ENCODE measurements around the gene WDFY4. TPM values are rescaled to one million over a fixed set of nuclear protein-coding genes. Genes with fewer than 3 reads are reported as not detected.

WDFY4 gene
- total and polyA plus RNA-seq, 2 experiments from 2014 or later = 0.14 TPM; not detected in 1

GRCh38 chr10:48913674-48914073, 229.0 kb downstream of the WDFY4 start:
- no peak for TF ChIP-seq ZNF114 (CRISPR knock-in tag; IDR thresholded peaks at IDR 0.05)
- no peak for TF ChIP-seq STAT1 (IDR thresholded peaks at IDR 0.05; ENCODE audit: unreplicated experiment)
- no peak for TF ChIP-seq POLR2AphosphoS5 (IDR thresholded peaks at IDR 0.05; ENCODE audit: low read depth)
- no peak for TF ChIP-seq JUNB (IDR thresholded peaks at IDR 0.05; ENCODE audit: unreplicated experiment)
- TF ChIP-seq, protein P1, sequence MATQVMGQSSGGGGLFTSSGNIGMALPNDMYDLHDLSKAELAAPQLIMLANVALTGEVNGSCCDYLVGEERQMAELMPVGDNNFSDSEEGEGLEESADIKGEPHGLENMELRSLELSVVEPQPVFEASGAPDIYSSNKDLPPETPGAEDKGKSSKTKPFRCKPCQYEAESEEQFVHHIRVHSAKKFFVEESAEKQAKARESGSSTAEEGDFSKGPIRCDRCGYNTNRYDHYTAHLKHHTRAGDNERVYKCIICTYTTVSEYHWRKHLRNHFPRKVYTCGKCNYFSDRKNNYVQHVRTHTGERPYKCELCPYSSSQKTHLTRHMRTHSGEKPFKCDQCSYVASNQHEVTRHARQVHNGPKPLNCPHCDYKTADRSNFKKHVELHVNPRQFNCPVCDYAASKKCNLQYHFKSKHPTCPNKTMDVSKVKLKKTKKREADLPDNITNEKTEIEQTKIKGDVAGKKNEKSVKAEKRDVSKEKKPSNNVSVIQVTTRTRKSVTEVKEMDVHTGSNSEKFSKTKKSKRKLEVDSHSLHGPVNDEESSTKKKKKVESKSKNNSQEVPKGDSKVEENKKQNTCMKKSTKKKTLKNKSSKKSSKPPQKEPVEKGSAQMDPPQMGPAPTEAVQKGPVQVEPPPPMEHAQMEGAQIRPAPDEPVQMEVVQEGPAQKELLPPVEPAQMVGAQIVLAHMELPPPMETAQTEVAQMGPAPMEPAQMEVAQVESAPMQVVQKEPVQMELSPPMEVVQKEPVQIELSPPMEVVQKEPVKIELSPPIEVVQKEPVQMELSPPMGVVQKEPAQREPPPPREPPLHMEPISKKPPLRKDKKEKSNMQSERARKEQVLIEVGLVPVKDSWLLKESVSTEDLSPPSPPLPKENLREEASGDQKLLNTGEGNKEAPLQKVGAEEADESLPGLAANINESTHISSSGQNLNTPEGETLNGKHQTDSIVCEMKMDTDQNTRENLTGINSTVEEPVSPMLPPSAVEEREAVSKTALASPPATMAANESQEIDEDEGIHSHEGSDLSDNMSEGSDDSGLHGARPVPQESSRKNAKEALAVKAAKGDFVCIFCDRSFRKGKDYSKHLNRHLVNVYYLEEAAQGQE (IDR thresholded peaks at IDR 0.05; ENCODE audit: unreplicated experiment) = no peak
- TF ChIP-seq, protein P2, sequence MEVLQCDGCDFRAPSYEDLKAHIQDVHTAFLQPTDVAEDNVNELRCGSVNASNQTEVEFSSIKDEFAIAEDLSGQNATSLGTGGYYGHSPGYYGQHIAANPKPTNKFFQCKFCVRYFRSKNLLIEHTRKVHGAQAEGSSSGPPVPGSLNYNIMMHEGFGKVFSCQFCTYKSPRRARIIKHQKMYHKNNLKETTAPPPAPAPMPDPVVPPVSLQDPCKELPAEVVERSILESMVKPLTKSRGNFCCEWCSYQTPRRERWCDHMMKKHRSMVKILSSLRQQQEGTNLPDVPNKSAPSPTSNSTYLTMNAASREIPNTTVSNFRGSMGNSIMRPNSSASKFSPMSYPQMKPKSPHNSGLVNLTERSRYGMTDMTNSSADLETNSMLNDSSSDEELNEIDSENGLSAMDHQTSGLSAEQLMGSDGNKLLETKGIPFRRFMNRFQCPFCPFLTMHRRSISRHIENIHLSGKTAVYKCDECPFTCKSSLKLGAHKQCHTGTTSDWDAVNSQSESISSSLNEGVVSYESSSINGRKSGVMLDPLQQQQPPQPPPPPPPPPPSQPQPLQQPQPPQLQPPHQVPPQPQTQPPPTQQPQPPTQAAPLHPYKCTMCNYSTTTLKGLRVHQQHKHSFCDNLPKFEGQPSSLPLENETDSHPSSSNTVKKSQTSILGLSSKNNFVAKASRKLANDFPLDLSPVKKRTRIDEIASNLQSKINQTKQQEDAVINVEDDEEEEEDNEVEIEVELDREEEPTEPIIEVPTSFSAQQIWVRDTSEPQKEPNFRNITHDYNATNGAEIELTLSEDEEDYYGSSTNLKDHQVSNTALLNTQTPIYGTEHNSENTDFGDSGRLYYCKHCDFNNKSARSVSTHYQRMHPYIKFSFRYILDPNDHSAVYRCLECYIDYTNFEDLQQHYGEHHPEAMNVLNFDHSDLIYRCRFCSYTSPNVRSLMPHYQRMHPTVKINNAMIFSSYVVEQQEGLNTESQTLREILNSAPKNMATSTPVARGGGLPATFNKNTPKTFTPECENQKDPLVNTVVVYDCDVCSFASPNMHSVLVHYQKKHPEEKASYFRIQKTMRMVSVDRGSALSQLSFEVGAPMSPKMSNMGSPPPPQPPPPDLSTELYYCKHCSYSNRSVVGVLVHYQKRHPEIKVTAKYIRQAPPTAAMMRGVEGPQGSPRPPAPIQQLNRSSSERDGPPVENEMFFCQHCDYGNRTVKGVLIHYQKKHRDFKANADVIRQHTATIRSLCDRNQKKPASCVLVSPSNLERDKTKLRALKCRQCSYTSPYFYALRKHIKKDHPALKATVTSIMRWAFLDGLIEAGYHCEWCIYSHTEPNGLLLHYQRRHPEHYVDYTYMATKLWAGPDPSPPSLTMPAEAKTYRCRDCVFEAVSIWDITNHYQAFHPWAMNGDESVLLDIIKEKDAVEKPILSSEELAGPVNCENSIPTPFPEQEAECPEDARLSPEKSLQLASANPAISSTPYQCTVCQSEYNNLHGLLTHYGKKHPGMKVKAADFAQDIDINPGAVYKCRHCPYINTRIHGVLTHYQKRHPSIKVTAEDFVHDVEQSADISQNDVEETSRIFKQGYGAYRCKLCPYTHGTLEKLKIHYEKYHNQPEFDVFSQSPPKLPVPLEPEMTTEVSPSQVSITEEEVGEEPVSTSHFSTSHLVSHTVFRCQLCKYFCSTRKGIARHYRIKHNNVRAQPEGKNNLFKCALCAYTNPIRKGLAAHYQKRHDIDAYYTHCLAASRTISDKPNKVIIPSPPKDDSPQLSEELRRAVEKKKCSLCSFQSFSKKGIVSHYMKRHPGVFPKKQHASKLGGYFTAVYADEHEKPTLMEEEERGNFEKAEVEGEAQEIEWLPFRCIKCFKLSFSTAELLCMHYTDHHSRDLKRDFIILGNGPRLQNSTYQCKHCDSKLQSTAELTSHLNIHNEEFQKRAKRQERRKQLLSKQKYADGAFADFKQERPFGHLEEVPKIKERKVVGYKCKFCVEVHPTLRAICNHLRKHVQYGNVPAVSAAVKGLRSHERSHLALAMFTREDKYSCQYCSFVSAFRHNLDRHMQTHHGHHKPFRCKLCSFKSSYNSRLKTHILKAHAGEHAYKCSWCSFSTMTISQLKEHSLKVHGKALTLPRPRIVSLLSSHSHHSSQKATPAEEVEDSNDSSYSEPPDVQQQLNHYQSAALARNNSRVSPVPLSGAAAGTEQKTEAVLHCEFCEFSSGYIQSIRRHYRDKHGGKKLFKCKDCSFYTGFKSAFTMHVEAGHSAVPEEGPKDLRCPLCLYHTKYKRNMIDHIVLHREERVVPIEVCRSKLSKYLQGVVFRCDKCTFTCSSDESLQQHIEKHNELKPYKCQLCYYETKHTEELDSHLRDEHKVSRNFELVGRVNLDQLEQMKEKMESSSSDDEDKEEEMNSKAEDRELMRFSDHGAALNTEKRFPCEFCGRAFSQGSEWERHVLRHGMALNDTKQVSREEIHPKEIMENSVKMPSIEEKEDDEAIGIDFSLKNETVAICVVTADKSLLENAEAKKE (CRISPR knock-in tag; IDR thresholded peaks at IDR 0.05) = no peak
- no peak for TF ChIP-seq EZH2phosphoT487 (IDR thresholded peaks at IDR 0.05; ENCODE audit: unreplicated experiment)
- no peak for TF ChIP-seq CTCF (conservative IDR thresholded peaks at IDR 0.05; ENCODE audit: low read depth in 2 of 2)
- no peak for TF ChIP-seq ZNF331 (CRISPR knock-in tag; IDR thresholded peaks at IDR 0.05; ENCODE audit: low read depth)
- TF ChIP-seq NANOG (IDR thresholded peaks at IDR 0.05; ENCODE audit: borderline replicate concordance) = no peak
- TF ChIP-seq ETS1 (IDR thresholded peaks at IDR 0.05) = no peak
- no peak for TF ChIP-seq CREB1 (CRISPR knock-in tag; IDR thresholded peaks at IDR 0.05; ENCODE audit: low read depth)
- TF ChIP-seq EZH2 (IDR thresholded peaks at IDR 0.05; ENCODE audit: low read depth, unreplicated experiment) = no peak
- Histone ChIP-seq H3F3A (replicated peaks; ENCODE audit: low read depth) (no peaks in the 10 kb centered on the region), H3K79me2 (replicated peaks; ENCODE audit: insufficient read depth) (no peaks in the 10 kb centered on the region), H3K4me3 (no peak overlapping the region), H3K27ac (ENCODE audit: low read depth) (no peak overlapping the region), H3K36me3 (ENCODE audit: insufficient read depth) (no peaks in the 10 kb centered on the region), H3K4me2 (no peak overlapping the region), H3K9me2 (ENCODE audit: insufficient read depth) (0 out of 2 replicates have a peak, but pooled peaks cover 7% of the 10 kb centered on the region), H3K4me1 (ENCODE audit: insufficient read depth) (no peaks in the 10 kb centered on the region), H4K20me1 (replicated peaks; ENCODE audit: insufficient read depth) (no peaks in the 10 kb centered on the region), H3K27me3 (ENCODE audit: insufficient read depth) (no peaks in the 10 kb centered on the region), H2AFZ (no peak overlapping the region)
- Mint-ChIP-seq H3K27me3 (ENCODE audit: insufficient read depth, low read depth, poor library complexity) (no peaks in the 10 kb centered on the region), H3K4me3 (no peak overlapping the region), H3K9me3 (no peaks in the 10 kb centered on the region), H3K27ac (no peak overlapping the region), H3K36me3 (ENCODE audit: low read depth) (no peaks in the 10 kb centered on the region), H3K4me1 (no peaks in the 10 kb centered on the region)
- DNase-seq (ENCODE audit: low spot score) = no peak
- no peak for ATAC-seq
